HEK293 (cell line): ENCODE measurements around the gene NCAPD3.

Source experiments
- CTCF ChIA-PET: fragments of 350-600 bp; formaldehyde crosslinking; extraction: SDS; loops from one replicate; lab custom pipeline; 2021; ENCODE audit warnings: antibody characterized with exemption; lab: Yijun Ruan, JAX
- POLR2A ChIA-PET: fragments of 300-600 bp; formaldehyde crosslinking; extraction: SDS; loops from one replicate; lab custom pipeline; 2020; ENCODE audit warnings: antibody characterized with exemption, inconsistent platforms; lab: Yijun Ruan, JAX
- H3K27ac ChIP-seq: fragments of 200-500 bp; sonication (Bioruptor generic); 2 replicates; pipeline ENCODE4 v1.5.1; 2014; ENCODE audit warnings: low read depth, low read length, control low read depth, inconsistent platforms; ENCODE audit errors: extremely low read depth
- H3K36me3 ChIP-seq, 2 experiments: fragments of 200-500 bp in 1 of 2; sonication (Bioruptor generic) in 1 of 2; 1 replicate in 1 of 2; 2 replicates in 1 of 2; pipeline ENCODE4 v1.5.1; 2014 to 2017; ENCODE audit warnings: inconsistent platforms in 2 of 2, low read length in 2 of 2; ENCODE audit not compliant: control insufficient read depth in 2 of 2, insufficient read depth in 1 of 2
- H3K4me1 ChIP-seq: fragments of 200-500 bp; sonication (Bioruptor generic); 2 replicates; pipeline ENCODE4 v1.5.1; 2014; ENCODE audit warnings: mild to moderate bottlenecking, low read length, inconsistent platforms; ENCODE audit not compliant: control insufficient read depth, insufficient read depth
- H3K4me3 ChIP-seq: 2 replicates; pipeline ENCODE4 v1.5.1; 2011; ENCODE audit warnings: low read depth, mild to moderate bottlenecking, control low read depth, low read length, moderate library complexity
- H3K9me3 ChIP-seq: fragments of 200-500 bp; sonication (Bioruptor generic); 2 replicates; pipeline ENCODE4 v1.5.1; 2014; ENCODE audit warnings: low read depth, low read length, inconsistent platforms; ENCODE audit not compliant: control insufficient read depth, insufficient read depth
- FEZF1 ChIP-seq: fragments of 450-650 bp; formaldehyde crosslinking; IDR thresholded peaks from 2 replicates; pipeline ENCODE4 v1.5.1; 2016; ENCODE audit warnings: missing biosample characterization, missing genetic modification characterization
- KLF16 ChIP-seq: fragments of 450-650 bp; formaldehyde crosslinking; IDR thresholded peaks from 2 replicates; pipeline ENCODE4 v1.5.1; 2017; ENCODE audit warnings: missing biosample characterization, missing genetic modification characterization
- KLF7 ChIP-seq: fragments of 450-650 bp; formaldehyde crosslinking; IDR thresholded peaks from 2 replicates; pipeline ENCODE4 v1.5.1; 2016; ENCODE audit warnings: missing biosample characterization, missing genetic modification characterization, borderline replicate concordance
- PRDM2 ChIP-seq: fragments of 450-650 bp; formaldehyde crosslinking; IDR thresholded peaks from 2 replicates; pipeline ENCODE4 v1.5.1; 2016; ENCODE audit warnings: missing biosample characterization, missing genetic modification characterization, borderline replicate concordance
- SP7 ChIP-seq: fragments of 450-650 bp; formaldehyde crosslinking; IDR thresholded peaks from 2 replicates; pipeline ENCODE4 v1.5.1; 2016; ENCODE audit warnings: missing biosample characterization, missing genetic modification characterization
- ZNF26 ChIP-seq: fragments of 450-650 bp; formaldehyde crosslinking; IDR thresholded peaks from 2 replicates; pipeline ENCODE4 v1.5.1; 2016; ENCODE audit warnings: missing biosample characterization, missing genetic modification characterization
- ZNF292 ChIP-seq: fragments of 450-650 bp; formaldehyde crosslinking; IDR thresholded peaks from 2 replicates; pipeline ENCODE4 v1.5.1; 2016; ENCODE audit warnings: low read depth, missing biosample characterization, missing genetic modification characterization, borderline replicate concordance
- ZNF302 ChIP-seq: fragments of 450-650 bp; formaldehyde crosslinking; IDR thresholded peaks from 2 replicates; pipeline ENCODE4 v1.5.1; 2016; ENCODE audit warnings: missing biosample characterization, missing genetic modification characterization, low read depth
- ZNF48 ChIP-seq: fragments of 450-650 bp; formaldehyde crosslinking; IDR thresholded peaks from 2 replicates; pipeline ENCODE4 v1.5.1; 2016; ENCODE audit warnings: missing biosample characterization, missing genetic modification characterization
- ZNF513 ChIP-seq: fragments of 450-650 bp; IDR thresholded peaks from 2 replicates; pipeline ENCODE4 v1.5.1; 2018; ENCODE audit warnings: missing biosample characterization, missing genetic modification characterization
- ZNF664 ChIP-seq: fragments of 450-650 bp; formaldehyde crosslinking; IDR thresholded peaks from 2 replicates; pipeline ENCODE4 v1.5.1; 2016; ENCODE audit warnings: missing biosample characterization, missing genetic modification characterization
- ZNF704 ChIP-seq: fragments of 450-650 bp; formaldehyde crosslinking; IDR thresholded peaks from 2 replicates; pipeline ENCODE4 v1.5.1; 2016; ENCODE audit warnings: missing biosample characterization, missing genetic modification characterization
- ZNF785 ChIP-seq: fragments of 450-650 bp; formaldehyde crosslinking; IDR thresholded peaks from 2 replicates; pipeline ENCODE4 v1.5.1; 2016; ENCODE audit warnings: missing biosample characterization, missing genetic modification characterization

NCAPD3 gene

GRCh38 chr11:134176284-134176683, 47.5 kb downstream of the NCAPD3 start:
- TF ChIP-seq SP7 (tag by site-specific recombination): no peak
- TF ChIP-seq ZNF48 (tag by site-specific recombination): no peak
- TF ChIP-seq PRDM2 (tag by site-specific recombination): no peak
- TF ChIP-seq ZNF292 (tag by site-specific recombination): no peak
- ChIA-PET CTCF (interaction anchor here (0.8 kb wide), 1 partner anchor 11 kb away, joined by 6 read pairs; no protein-coding TSS in a partner anchor), POLR2A (no interaction called here)
- Histone ChIP-seq H3K4me3 (no peak overlapping the region), H3K9me3 (no peaks in the 10 kb centered on the region), H3K4me1 (no peaks in the 10 kb centered on the region), H3K36me3 (peaks cover 17 to 98% of the 10 kb centered on the region in 2 experiments), H3K27ac (no peak overlapping the region)

- no peak overlapping the region for H3K27ac ChIP-seq
- TF ChIP-seq ZNF664 (tag by site-specific recombination): no peak
- TF ChIP-seq ZNF26 (tag by site-specific recombination): no peak
- no peak for TF ChIP-seq ZNF785 (tag by site-specific recombination)
- TF ChIP-seq ZNF704 (tag by site-specific recombination): no peak
- TF ChIP-seq ZNF302 (tag by site-specific recombination): no peak
- no peak for TF ChIP-seq KLF16
- TF ChIP-seq ZNF513: no peak
- TF ChIP-seq KLF7: no peak
- no peak for TF ChIP-seq FEZF1 (tag by site-specific recombination)
- H3K4me1 ChIP-seq: no peaks in the 10 kb centered on the region
- peaks cover 40 to 100% of the 10 kb centered on the region in 2 experiments for H3K36me3 ChIP-seq
- peaks cover 2% of the 10 kb centered on the region for H3K9me3 ChIP-seq
- ChIA-PET POLR2A (no interaction called here), CTCF (no interaction called here)
- no peak overlapping the region for H3K4me3 ChIP-seq
Measured at GRCh38 chr11:134173296-134173695, 50.5 kb downstream of the NCAPD3 start.
